Brain microvascular endothelial cell (primary cell): ENCODE results near the gene ZBTB20.
"Not testable (repeated sequence)": the region's sequence is repeated elsewhere in the genome, so short reads cannot be mapped to it uniquely, and the experiment has no call there.

Experiments used
- DNase-seq: peaks from one replicate; pipeline ENCODE4 v3.0.0-alpha.2; 2020
- H3K27ac ChIP-seq: fragments of 250-450 bp; sonication (Bioruptor Pico); 2 replicates; pipeline ENCODE4 v1.5.1; 2020; ENCODE audit warnings: mild to moderate bottlenecking, moderate library complexity
- H3K27me3 ChIP-seq: fragments of 250-450 bp; sonication (Bioruptor Pico); replicated peaks from 2 replicates; pipeline ENCODE4 v1.5.1; 2020; ENCODE audit warnings: mild to moderate bottlenecking
- H3K36me3 ChIP-seq: fragments of 250-450 bp; sonication (Bioruptor Pico); replicated peaks from 2 replicates; pipeline ENCODE4 v1.5.1; 2020; ENCODE audit warnings: mild to moderate bottlenecking
- H3K4me3 ChIP-seq: 2 replicates; pipeline ENCODE4 v1.5.1; 2011; ENCODE audit warnings: low read depth, mild to moderate bottlenecking, control low read depth, low read length, moderate library complexity
- in situ Hi-C: cut with HindIII; loops from 2 replicates; pipeline ENCODE4 v1.10.0; 2017; ENCODE audit warnings: low sequenced_read_pairs, low pct_ligation_motif_present
- TF ChIP-seq, protein P1 (sequence below): IDR thresholded peaks from 2 replicates; pipeline ENCODE4 v1.5.1; 2011; ENCODE audit warnings: low read depth, mild to moderate bottlenecking, moderate library complexity, low read length, control low read depth, inconsistent platforms; ENCODE audit errors: missing control alignments

Gene ZBTB20

DNA sequence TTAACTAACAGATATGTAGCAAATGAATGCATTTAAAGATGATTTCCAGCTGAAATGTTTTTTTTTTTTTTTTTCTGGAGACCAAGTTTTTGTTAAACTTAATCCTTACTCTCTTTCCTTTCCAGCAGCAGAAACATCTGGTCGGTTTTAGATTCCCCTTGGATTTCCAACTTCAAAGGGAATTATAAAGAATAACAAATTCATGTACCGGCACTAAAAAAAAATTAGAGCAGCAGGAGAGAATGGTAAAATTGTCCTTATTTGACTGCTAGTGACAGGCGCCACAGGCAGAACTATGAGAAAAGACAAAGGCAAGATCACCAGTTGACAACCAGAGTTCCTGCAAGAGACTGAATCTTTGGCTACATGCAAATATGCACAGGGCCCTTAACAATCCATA is 459.9 kb downstream of the ZBTB20 start:
- TF ChIP-seq, protein P1, sequence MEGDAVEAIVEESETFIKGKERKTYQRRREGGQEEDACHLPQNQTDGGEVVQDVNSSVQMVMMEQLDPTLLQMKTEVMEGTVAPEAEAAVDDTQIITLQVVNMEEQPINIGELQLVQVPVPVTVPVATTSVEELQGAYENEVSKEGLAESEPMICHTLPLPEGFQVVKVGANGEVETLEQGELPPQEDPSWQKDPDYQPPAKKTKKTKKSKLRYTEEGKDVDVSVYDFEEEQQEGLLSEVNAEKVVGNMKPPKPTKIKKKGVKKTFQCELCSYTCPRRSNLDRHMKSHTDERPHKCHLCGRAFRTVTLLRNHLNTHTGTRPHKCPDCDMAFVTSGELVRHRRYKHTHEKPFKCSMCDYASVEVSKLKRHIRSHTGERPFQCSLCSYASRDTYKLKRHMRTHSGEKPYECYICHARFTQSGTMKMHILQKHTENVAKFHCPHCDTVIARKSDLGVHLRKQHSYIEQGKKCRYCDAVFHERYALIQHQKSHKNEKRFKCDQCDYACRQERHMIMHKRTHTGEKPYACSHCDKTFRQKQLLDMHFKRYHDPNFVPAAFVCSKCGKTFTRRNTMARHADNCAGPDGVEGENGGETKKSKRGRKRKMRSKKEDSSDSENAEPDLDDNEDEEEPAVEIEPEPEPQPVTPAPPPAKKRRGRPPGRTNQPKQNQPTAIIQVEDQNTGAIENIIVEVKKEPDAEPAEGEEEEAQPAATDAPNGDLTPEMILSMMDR = no peak
- no peak for DNase-seq
- no peak overlapping the region for H3K4me3 ChIP-seq
- no peaks in the 10 kb centered on the region for H3K27me3 ChIP-seq
- in situ Hi-C loops = no loop called here
- no peak overlapping the region for H3K27ac ChIP-seq
- no peaks in the 10 kb centered on the region for H3K36me3 ChIP-seq

DNA sequence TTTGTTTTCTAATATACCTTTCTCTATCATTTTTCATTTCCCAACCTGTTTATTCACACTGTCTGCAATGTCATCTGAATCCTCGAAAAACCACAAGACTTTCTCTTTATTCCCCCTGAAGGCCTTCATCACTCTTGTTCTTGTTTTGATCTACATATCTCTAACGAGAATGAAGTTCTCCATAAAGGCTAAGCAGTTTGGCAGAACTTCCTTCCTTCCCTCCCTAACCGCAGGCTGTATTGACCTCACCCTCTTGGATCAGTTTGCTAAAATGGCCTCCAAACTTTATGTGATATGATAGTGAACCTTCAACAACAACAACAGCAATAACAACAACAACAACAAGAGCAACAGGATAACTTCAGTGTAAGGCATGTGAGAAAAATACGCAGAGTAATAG is 460.5 kb downstream of the ZBTB20 start:
- H3K27me3 ChIP-seq = no peaks in the 10 kb centered on the region
- H3K27ac ChIP-seq = no peak overlapping the region
- no peaks in the 10 kb centered on the region for H3K36me3 ChIP-seq
- DNase-seq = no peak
- TF ChIP-seq, protein P1 = no peak
- no peak overlapping the region for H3K4me3 ChIP-seq
- in situ Hi-C loops = no loop called here

DNA sequence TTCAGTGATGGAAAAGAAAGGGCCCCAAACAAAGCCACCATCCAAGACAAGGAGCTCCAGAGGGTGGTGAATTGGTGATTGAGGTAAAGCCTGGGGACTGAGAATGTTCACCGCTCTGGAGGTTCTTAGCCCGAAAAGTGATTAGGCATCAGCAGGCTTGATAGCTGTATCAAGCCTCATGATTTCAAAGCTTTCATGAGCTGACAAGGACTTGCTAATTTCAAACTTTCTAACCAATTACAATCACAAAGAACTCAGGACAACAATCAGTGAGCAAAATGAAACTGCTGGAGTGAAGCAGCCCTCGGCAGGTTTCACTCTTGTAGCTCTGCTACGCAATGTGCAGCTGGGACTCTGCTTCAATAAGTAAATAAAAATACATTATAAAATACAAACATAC is 461.9 kb downstream of the ZBTB20 start:
- TF ChIP-seq, protein P1 = no peak
- no peaks in the 10 kb centered on the region for H3K36me3 ChIP-seq
- no peak overlapping the region for H3K4me3 ChIP-seq
- no peaks in the 10 kb centered on the region for H3K27me3 ChIP-seq
- H3K27ac ChIP-seq = no peak overlapping the region
- DNase-seq = no peak
- in situ Hi-C loops = no loop called here

DNA sequence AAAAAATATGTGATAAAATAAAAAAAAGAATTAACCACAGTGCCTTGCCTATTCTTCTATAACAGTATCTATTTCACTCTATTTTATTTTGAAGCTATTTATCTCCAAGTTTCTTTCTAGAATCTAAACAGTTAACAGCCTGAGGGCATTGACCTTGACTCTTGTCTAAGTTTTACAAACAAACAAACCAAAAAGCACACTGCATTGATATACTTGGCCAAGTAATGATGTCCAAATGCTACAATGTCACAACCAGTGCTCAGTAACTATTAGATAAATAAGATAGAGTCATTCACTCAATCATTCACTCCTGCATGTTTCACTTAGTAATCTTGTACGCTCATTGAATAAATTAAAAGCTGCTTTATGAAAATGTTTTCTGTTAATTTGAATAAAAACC is 466.8 kb downstream of the ZBTB20 start:
- DNase-seq = no peak
- TF ChIP-seq, protein P1 = no peak
- no peak overlapping the region for H3K27ac ChIP-seq
- in situ Hi-C loops = no loop called here
- H3K36me3 ChIP-seq = no peaks in the 10 kb centered on the region
- no peak overlapping the region for H3K4me3 ChIP-seq
- H3K27me3 ChIP-seq = no peaks in the 10 kb centered on the region

DNA sequence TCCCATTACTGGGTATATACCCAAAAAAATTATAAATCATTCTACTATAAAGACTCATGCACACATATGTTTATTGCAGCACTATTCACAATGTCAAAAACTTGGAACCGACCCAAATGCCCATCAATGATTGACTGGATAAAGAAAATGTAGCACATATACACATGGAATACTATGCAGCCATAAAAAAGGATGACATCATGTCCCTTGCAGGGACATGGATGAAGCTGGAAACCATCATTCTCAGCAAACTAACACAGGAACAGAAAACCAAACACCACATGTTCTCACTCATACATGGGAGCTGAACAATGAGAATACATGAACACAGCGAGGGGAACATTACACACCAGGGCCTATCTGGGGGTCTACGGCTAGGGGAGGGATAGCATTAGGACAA is 467.3 kb downstream of the ZBTB20 start:
- in situ Hi-C loops, H3K27me3 ChIP-seq, H3K36me3 ChIP-seq, H3K27ac ChIP-seq, H3K4me3 ChIP-seq, DNase-seq: not testable (repeated sequence)

DNA sequence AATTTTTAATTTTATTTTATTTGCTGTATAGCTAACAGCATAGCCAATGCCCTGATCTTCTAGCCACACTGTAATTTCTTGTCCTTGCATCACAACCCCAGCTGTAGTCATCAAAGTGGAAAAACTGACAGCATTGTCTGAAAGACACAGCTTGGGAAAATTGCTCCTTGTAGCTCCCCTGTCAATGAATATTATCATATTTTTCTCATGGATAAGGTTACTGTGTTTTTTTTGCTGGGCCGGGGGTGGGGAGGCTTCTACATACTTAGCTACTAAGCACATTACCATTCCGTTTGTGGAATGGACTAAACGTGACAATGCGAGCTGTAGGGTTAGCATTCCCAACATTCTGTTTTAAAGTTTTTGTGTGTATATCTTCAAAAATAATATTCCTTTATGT is 472.0 kb downstream of the ZBTB20 start:
- TF ChIP-seq, protein P1 = no peak
- Histone ChIP-seq H3K27me3 (no peaks in the 10 kb centered on the region), H3K27ac (no peak overlapping the region), H3K4me3 (no peak overlapping the region), H3K36me3 (no peaks in the 10 kb centered on the region)
- in situ Hi-C loops = no loop called here
- DNase-seq = peak; percentile 62
